Smooth muscle cell (in vitro differentiated cells): ENCODE measurements around the gene PEAR1. TPM values are rescaled to one million over a fixed set of nuclear protein-coding genes. Genes with fewer than 3 reads are reported as not detected.

Source experiments
- DNase-seq: peaks from one replicate; lab custom pipeline; 2025; ENCODE audit not compliant: unreplicated experiment; lab: John Stamatoyannopoulos, UW
- H2AFZ ChIP-seq: fragments of 200-600 bp; sonication (generic); 2 replicates; pipeline ENCODE4 v1.6.0; 2016; ENCODE audit warnings: antibody characterized with exemption, low read depth, mild to moderate bottlenecking
- H3F3A ChIP-seq: fragments of 200-600 bp; sonication (generic); 2 replicates; pipeline ENCODE4 v1.6.0; 2017; ENCODE audit warnings: antibody characterized with exemption, low read depth
- H3K27ac ChIP-seq: fragments of 200-600 bp; sonication (generic); 2 replicates; pipeline ENCODE4 v1.5.1; 2016; ENCODE audit warnings: low read depth, mild to moderate bottlenecking
- H3K27me3 ChIP-seq: fragments of 200-600 bp; sonication (generic); 2 replicates; pipeline ENCODE4 v1.6.1; 2016; ENCODE audit warnings: low read depth, mild to moderate bottlenecking
- H3K36me3 ChIP-seq: fragments of 200-600 bp; sonication (generic); 2 replicates; pipeline ENCODE4 v1.5.1; 2016; ENCODE audit warnings: low read depth
- H3K4me1 ChIP-seq: fragments of 200-600 bp; sonication (generic); 2 replicates; pipeline ENCODE4 v1.5.1; 2016; ENCODE audit warnings: low read depth
- H3K4me2 ChIP-seq: fragments of 200-600 bp; sonication (generic); 2 replicates; pipeline ENCODE4 v1.6.0; 2016; ENCODE audit warnings: mild to moderate bottlenecking
- H3K4me3 ChIP-seq: fragments of 200-600 bp; sonication (generic); 2 replicates; pipeline ENCODE4 v1.5.1; 2016; ENCODE audit warnings: mild to moderate bottlenecking
- H3K79me2 ChIP-seq: fragments of 200-600 bp; sonication (generic); 2 replicates; pipeline ENCODE4 v1.6.0; 2016; ENCODE audit warnings: low read depth, mild to moderate bottlenecking
- H3K9ac ChIP-seq: fragments of 200-600 bp; sonication (generic); 2 replicates; pipeline ENCODE4 v1.6.0; 2016; ENCODE audit warnings: low read depth
- H3K9me3 ChIP-seq: fragments of 200-600 bp; sonication (generic); replicated peaks from 2 replicates; pipeline ENCODE4 v1.5.1; 2016; ENCODE audit warnings: low read depth
- H4K20me1 ChIP-seq: fragments of 200-600 bp; sonication (generic); 2 replicates; pipeline ENCODE4 v1.6.0; 2016; ENCODE audit warnings: low read depth
- whole genome bisulfite sequencing: methylation state at CpG from one replicate; pipeline ENCODE4 v1.1.7; 2016; ENCODE audit warnings: low lambda C conversion rate; 5-methylcytosine and 5-hydroxymethylcytosine counted together
- polyA plus RNA-seq: library from polyadenylated mRNA; unstranded; fragments of >200 nt; fragmentation: Nextera tagmentation; extraction: Ambion mirVana; gene quantifications from 2 replicates; pipeline ENCODE4 v1.2.1, GENCODE V29; 2016
- total RNA-seq: library from RNA; depleted of rRNA; stranded (reverse); fragments of >200 nt; gene quantifications from 2 replicates; pipeline ENCODE4 v1.2.3, GENCODE V29; 2014
- TF ChIP-seq, protein P1 (sequence below): fragments of 200-600 bp; sonication (generic); IDR thresholded peaks from 2 replicates; pipeline ENCODE4 v1.5.1; 2017; ENCODE audit warnings: borderline replicate concordance, mild to moderate bottlenecking, antibody characterized with exemption; ENCODE audit not compliant: insufficient read depth, poor library complexity, severe bottlenecking

Gene PEAR1
- total and polyA plus RNA-seq, 2 experiments from 2014 or later, result 2.3 to 3.7 TPM

DNA sequence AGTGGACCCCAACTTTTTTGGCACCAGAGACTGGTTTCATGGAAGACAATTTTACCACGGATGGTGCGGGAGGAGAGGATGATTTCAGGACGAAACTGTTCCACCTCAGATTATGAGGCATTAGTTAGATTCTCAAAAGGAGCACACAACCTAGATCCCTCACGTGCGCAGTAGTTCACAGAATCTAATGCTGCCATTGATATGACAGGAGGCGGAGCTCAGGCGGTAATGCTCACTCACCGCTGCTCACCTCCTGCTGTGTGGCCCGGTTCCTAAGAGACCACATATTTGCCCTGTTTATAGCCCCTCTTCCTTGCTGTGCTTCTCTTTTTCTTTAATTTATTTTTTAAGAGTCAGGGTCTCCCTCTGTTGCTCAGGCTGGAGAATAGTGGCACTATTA, 28.3 kb upstream of the PEAR1 start:
- no peaks in the 10 kb centered on the region for H3K79me2 ChIP-seq
- H3K4me2 ChIP-seq, result no peak overlapping the region
- H3K4me1 ChIP-seq, result peaks cover 15% of the 10 kb centered on the region
- H3K4me3 ChIP-seq, result no peak overlapping the region
- TF ChIP-seq, protein P1, sequence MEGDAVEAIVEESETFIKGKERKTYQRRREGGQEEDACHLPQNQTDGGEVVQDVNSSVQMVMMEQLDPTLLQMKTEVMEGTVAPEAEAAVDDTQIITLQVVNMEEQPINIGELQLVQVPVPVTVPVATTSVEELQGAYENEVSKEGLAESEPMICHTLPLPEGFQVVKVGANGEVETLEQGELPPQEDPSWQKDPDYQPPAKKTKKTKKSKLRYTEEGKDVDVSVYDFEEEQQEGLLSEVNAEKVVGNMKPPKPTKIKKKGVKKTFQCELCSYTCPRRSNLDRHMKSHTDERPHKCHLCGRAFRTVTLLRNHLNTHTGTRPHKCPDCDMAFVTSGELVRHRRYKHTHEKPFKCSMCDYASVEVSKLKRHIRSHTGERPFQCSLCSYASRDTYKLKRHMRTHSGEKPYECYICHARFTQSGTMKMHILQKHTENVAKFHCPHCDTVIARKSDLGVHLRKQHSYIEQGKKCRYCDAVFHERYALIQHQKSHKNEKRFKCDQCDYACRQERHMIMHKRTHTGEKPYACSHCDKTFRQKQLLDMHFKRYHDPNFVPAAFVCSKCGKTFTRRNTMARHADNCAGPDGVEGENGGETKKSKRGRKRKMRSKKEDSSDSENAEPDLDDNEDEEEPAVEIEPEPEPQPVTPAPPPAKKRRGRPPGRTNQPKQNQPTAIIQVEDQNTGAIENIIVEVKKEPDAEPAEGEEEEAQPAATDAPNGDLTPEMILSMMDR, result no peak
- H4K20me1 ChIP-seq, result no peaks in the 10 kb centered on the region
- no peak overlapping the region for H3K27ac ChIP-seq
- peaks cover 3% of the 10 kb centered on the region for H3F3A ChIP-seq
- H3K9ac ChIP-seq, result no peak overlapping the region
- no peak overlapping the region for H2AFZ ChIP-seq
- H3K9me3 ChIP-seq, result no peaks in the 10 kb centered on the region
- no peaks in the 10 kb centered on the region for H3K36me3 ChIP-seq
- H3K27me3 ChIP-seq, result peaks cover 14% of the 10 kb centered on the region
- WGBS, result 89% methylated on average over 9 of the region's 9 CpGs
- no peak for DNase-seq

- Histone ChIP-seq H3K4me2 (no peak overlapping the region), H3F3A (no peaks in the 10 kb centered on the region)
- WGBS, result 87% methylated on average over 4 of the region's 4 CpGs
These were observed 27.7 kb upstream of the PEAR1 start for GRCh38 chr1:156865865-156866248.

DNA sequence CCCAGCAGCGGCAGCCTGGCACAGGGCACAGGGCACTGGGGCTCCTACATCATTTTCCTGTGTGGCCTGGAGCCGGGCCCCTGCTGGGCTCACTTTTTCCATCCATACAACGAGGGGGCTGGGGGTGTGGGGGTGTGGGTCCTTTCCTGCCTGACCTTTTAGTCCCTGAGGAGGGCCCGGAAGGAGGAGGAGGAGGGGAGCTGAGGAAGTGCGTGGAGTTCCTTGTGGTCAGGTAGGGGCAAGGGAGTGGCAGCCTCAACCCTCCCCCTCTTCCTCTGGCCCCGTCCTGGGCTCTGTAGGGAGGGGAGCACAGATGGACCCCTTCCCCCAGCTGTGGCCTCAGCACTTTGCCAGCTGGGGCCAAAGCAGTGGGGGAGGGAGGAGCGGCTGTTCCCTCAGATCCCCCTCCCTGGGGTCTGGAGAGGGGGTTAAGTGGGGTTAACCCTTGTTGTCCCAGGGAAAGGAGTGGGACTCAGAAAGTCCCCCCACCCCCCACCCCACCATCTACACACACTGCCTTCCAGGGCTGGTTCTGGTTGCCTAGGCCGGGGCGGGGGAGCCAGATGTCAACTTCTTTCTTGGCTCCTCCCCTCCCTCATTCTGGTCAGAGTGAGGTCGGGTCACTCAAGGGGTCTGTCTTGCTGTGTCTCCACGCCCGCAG, 27.1 kb upstream of the PEAR1 start:
- H4K20me1 ChIP-seq, result no peaks in the 10 kb centered on the region
- no peak overlapping the region for H3K4me3 ChIP-seq
- whole genome bisulfite sequencing, result 54% methylated on average over 12 of the region's 12 CpGs
- H3K27ac ChIP-seq, result no peak overlapping the region
- no peaks in the 10 kb centered on the region for H3K36me3 ChIP-seq
- peaks cover 8% of the 10 kb centered on the region for H3K27me3 ChIP-seq
- no peak overlapping the region for H3K4me2 ChIP-seq
- DNase-seq, result no peak
- H2AFZ ChIP-seq, result no peak overlapping the region
- H3K79me2 ChIP-seq, result no peaks in the 10 kb centered on the region
- no peaks in the 10 kb centered on the region for H3K9me3 ChIP-seq
- H3F3A ChIP-seq, result no peaks in the 10 kb centered on the region
- peaks cover 10% of the 10 kb centered on the region for H3K4me1 ChIP-seq
- TF ChIP-seq, protein P1, result no peak
- no peak overlapping the region for H3K9ac ChIP-seq

More at GRCh38 chr1:156865865-156866248, 27.7 kb upstream of the PEAR1 start:
- Histone ChIP-seq H3K79me2 (no peaks in the 10 kb centered on the region), H2AFZ (no peak overlapping the region), H3K4me1 (peaks cover 14% of the 10 kb centered on the region), H3K4me3 (no peak overlapping the region), H3K27me3 (peaks cover 13% of the 10 kb centered on the region), H3K27ac (no peak overlapping the region), H3K9ac (no peak overlapping the region), H4K20me1 (no peaks in the 10 kb centered on the region), H3K9me3 (no peaks in the 10 kb centered on the region), H3K36me3 (no peaks in the 10 kb centered on the region)
- TF ChIP-seq, protein P1, result no peak
- DNase-seq, result no peak

GRCh38 chr1:156868341-156868740, 25.2 kb upstream of the PEAR1 start:
- no peaks in the 10 kb centered on the region for H4K20me1 ChIP-seq
- H3K4me3 ChIP-seq, result no peak overlapping the region
- no peak overlapping the region for H2AFZ ChIP-seq
- no peak for DNase-seq
- H3K36me3 ChIP-seq, result no peaks in the 10 kb centered on the region
- H3F3A ChIP-seq, result no peaks in the 10 kb centered on the region
- H3K9me3 ChIP-seq, result no peaks in the 10 kb centered on the region
- no peak overlapping the region for H3K4me2 ChIP-seq
- no peak overlapping the region for H3K27ac ChIP-seq
- peaks cover 6% of the 10 kb centered on the region for H3K4me1 ChIP-seq
- WGBS, result 82% methylated on average over 13 of the region's 13 CpGs
- no peak overlapping the region for H3K9ac ChIP-seq
- no peaks in the 10 kb centered on the region for H3K27me3 ChIP-seq
- H3K79me2 ChIP-seq, result no peaks in the 10 kb centered on the region
- TF ChIP-seq, protein P1, result no peak
